GM12878 (cell line): ENCODE data around the gene TOLLIP. TPM values are rescaled to one million over a fixed set of nuclear protein-coding genes. Genes with fewer than 3 reads are reported as not detected.

ENCODE experiments used
- ATF7 ChIP-seq: fragments of 450-650 bp; IDR thresholded peaks from 2 replicates; pipeline ENCODE4 v1.6.1; 2016; ENCODE audit warnings: low read depth, mild to moderate bottlenecking
- E2F4 ChIP-seq: IDR thresholded peaks from 2 replicates; pipeline ENCODE4 v1.6.1; 2012; ENCODE audit warnings: low read depth, low read length, improper control_type of control experiment
- EGR1 ChIP-seq, 2 experiments: IDR thresholded peaks; 1 replicate in 1 of 2; 2 replicates in 1 of 2; pipeline ENCODE4 v1.6.1; 2011 to 2012; ENCODE audit warnings: low read depth in 2 of 2, low read length in 2 of 2, borderline replicate concordance in 1 of 2, mild to moderate bottlenecking in 1 of 2, moderate library complexity in 1 of 2
- ESRRA ChIP-seq: IDR thresholded peaks from 2 replicates; pipeline ENCODE4 v1.6.1; 2012; ENCODE audit warnings: mild to moderate bottlenecking, low read length, improper control_type of control experiment
- EZH2 ChIP-seq: IDR thresholded peaks from 2 replicates; pipeline ENCODE4 v1.6.1; 2012; ENCODE audit warnings: low read depth, mild to moderate bottlenecking, control low read depth, inconsistent platforms, low read length, borderline replicate concordance; ENCODE audit not compliant: control insufficient read depth
- GABPA ChIP-seq: IDR thresholded peaks from 2 replicates; pipeline ENCODE4 v1.6.1; 2014; ENCODE audit warnings: antibody characterized with exemption, low read depth, mild to moderate bottlenecking, inconsistent platforms
- MXI1 ChIP-seq: fragments of 150-350 bp; IDR thresholded peaks from 2 replicates; pipeline ENCODE4 v1.6.1; 2011; ENCODE audit warnings: low read depth, mild to moderate bottlenecking, inconsistent platforms, low read length, improper control_type of control experiment
- NFYA ChIP-seq: IDR thresholded peaks from 2 replicates; pipeline ENCODE4 v1.6.1; 2011; ENCODE audit warnings: low read depth, mild to moderate bottlenecking, low read length, improper control_type of control experiment, borderline replicate concordance
- NR2F1 ChIP-seq: fragments of 450-650 bp; conservative IDR thresholded peaks from 2 replicates; pipeline ENCODE4 v1.6.1; 2017; ENCODE audit warnings: mild to moderate bottlenecking
- RAD21 ChIP-seq: IDR thresholded peaks from 2 replicates; pipeline ENCODE4 v1.6.1; 2011; ENCODE audit warnings: mild to moderate bottlenecking, low read depth, low read length, moderate library complexity; ENCODE audit not compliant: insufficient read depth
- SIX5 ChIP-seq: IDR thresholded peaks from 2 replicates; pipeline ENCODE4 v1.6.1; 2011; ENCODE audit warnings: mild to moderate bottlenecking, low read depth, low read length, moderate library complexity; ENCODE audit not compliant: severe bottlenecking
- SMC3 ChIP-seq: IDR thresholded peaks from 2 replicates; pipeline ENCODE4 v1.6.1; 2011; ENCODE audit warnings: low read length, improper control_type of control experiment, borderline replicate concordance
- SREBF1 ChIP-seq: IDR thresholded peaks from 2 replicates; pipeline ENCODE4 v1.6.1; 2012; ENCODE audit warnings: mild to moderate bottlenecking, low read length
- SREBF2 ChIP-seq: IDR thresholded peaks from 2 replicates; pipeline ENCODE4 v1.6.1; 2012; ENCODE audit warnings: mild to moderate bottlenecking, low read length
- SUPT20H ChIP-seq: IDR thresholded peaks from 2 replicates; pipeline ENCODE4 v1.6.1; 2011; ENCODE audit warnings: low read depth, mild to moderate bottlenecking, low read length, moderate library complexity, borderline replicate concordance; ENCODE audit not compliant: control insufficient read depth
- TBL1XR1 ChIP-seq: IDR thresholded peaks from 2 replicates; pipeline ENCODE4 v1.6.1; 2012; ENCODE audit warnings: low read depth, low read length, improper control_type of control experiment
- WRNIP1 ChIP-seq: IDR thresholded peaks from 2 replicates; pipeline ENCODE4 v1.6.1; 2011; ENCODE audit warnings: low read depth, low read length, improper control_type of control experiment, borderline replicate concordance
- ZNF207 ChIP-seq: fragments of 450-650 bp; IDR thresholded peaks from 2 replicates; pipeline ENCODE4 v1.6.1; 2014; ENCODE audit warnings: antibody characterized with exemption, mild to moderate bottlenecking, borderline replicate concordance
- polyA plus RNA-seq, 11 experiments: library from polyadenylated mRNA; depleted of rRNA in 4 of 11; unstranded in 6 of 11; stranded (reverse) in 5 of 11; fragments of >200 nt; fragmentation: Nextera tagmentation in 4 of 11; fragmentation: Illumina TruSeq in 1 of 11; extraction: Ambion mirVana in 4 of 11; extraction: Trizol in 1 of 11; gene quantifications; 1 replicate in 1 of 11; 2 replicates in 10 of 11; pipeline versions ENCODE4 v1.2.1 to v1.2.3, GENCODE V29; 2011 to 2016; ENCODE audit warnings: inconsistent platforms in 2 of 11, missing spikeins in 2 of 11, low read depth in 1 of 11
- total RNA-seq, 4 experiments: library from RNA; depleted of rRNA in 3 of 4; stranded (reverse); fragments of >200 nt in 3 of 4; fragmentation: Illumina TruSeq in 1 of 4; extraction: Trizol in 1 of 4; gene quantifications; 2 replicates each; pipeline versions ENCODE4 v1.2.1 to v1.2.3, GENCODE V29; 2013 to 2021
- TF ChIP-seq, protein P1 (sequence below): fragments of 450-650 bp; IDR thresholded peaks from 2 replicates; pipeline ENCODE4 v1.6.1; 2017; ENCODE audit warnings: antibody characterized with exemption, mild to moderate bottlenecking, moderate library complexity
- TF ChIP-seq, protein P2 (sequence below): fragments of 450-650 bp; IDR thresholded peaks from 2 replicates; pipeline ENCODE4 v1.6.1; 2017; ENCODE audit warnings: mild to moderate bottlenecking, moderate library complexity
- TF ChIP-seq, protein P3 (sequence below): fragments of 450-650 bp; IDR thresholded peaks from 2 replicates; pipeline ENCODE4 v1.6.1; 2017; ENCODE audit warnings: borderline replicate concordance

The TOLLIP gene
- total and polyA plus RNA-seq, 10 of the 15 experiments (the other 5 are each of a cell fraction or from before 2014, with no cell fraction given), result 0.47 to 39.5 (median 21.6) TPM

- TF ChIP-seq, protein P1, sequence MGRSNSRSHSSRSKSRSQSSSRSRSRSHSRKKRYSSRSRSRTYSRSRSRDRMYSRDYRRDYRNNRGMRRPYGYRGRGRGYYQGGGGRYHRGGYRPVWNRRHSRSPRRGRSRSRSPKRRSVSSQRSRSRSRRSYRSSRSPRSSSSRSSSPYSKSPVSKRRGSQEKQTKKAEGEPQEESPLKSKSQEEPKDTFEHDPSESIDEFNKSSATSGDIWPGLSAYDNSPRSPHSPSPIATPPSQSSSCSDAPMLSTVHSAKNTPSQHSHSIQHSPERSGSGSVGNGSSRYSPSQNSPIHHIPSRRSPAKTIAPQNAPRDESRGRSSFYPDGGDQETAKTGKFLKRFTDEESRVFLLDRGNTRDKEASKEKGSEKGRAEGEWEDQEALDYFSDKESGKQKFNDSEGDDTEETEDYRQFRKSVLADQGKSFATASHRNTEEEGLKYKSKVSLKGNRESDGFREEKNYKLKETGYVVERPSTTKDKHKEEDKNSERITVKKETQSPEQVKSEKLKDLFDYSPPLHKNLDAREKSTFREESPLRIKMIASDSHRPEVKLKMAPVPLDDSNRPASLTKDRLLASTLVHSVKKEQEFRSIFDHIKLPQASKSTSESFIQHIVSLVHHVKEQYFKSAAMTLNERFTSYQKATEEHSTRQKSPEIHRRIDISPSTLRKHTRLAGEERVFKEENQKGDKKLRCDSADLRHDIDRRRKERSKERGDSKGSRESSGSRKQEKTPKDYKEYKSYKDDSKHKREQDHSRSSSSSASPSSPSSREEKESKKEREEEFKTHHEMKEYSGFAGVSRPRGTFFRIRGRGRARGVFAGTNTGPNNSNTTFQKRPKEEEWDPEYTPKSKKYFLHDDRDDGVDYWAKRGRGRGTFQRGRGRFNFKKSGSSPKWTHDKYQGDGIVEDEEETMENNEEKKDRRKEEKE, result no peak
- TF ChIP-seq NFYA, result no peak
- TF ChIP-seq TBL1XR1, result no peak
- TF ChIP-seq SIX5, result no peak
- no peak for TF ChIP-seq ZNF207
- no peak for TF ChIP-seq SREBF2
- TF ChIP-seq E2F4, result no peak
- TF ChIP-seq, protein P2, sequence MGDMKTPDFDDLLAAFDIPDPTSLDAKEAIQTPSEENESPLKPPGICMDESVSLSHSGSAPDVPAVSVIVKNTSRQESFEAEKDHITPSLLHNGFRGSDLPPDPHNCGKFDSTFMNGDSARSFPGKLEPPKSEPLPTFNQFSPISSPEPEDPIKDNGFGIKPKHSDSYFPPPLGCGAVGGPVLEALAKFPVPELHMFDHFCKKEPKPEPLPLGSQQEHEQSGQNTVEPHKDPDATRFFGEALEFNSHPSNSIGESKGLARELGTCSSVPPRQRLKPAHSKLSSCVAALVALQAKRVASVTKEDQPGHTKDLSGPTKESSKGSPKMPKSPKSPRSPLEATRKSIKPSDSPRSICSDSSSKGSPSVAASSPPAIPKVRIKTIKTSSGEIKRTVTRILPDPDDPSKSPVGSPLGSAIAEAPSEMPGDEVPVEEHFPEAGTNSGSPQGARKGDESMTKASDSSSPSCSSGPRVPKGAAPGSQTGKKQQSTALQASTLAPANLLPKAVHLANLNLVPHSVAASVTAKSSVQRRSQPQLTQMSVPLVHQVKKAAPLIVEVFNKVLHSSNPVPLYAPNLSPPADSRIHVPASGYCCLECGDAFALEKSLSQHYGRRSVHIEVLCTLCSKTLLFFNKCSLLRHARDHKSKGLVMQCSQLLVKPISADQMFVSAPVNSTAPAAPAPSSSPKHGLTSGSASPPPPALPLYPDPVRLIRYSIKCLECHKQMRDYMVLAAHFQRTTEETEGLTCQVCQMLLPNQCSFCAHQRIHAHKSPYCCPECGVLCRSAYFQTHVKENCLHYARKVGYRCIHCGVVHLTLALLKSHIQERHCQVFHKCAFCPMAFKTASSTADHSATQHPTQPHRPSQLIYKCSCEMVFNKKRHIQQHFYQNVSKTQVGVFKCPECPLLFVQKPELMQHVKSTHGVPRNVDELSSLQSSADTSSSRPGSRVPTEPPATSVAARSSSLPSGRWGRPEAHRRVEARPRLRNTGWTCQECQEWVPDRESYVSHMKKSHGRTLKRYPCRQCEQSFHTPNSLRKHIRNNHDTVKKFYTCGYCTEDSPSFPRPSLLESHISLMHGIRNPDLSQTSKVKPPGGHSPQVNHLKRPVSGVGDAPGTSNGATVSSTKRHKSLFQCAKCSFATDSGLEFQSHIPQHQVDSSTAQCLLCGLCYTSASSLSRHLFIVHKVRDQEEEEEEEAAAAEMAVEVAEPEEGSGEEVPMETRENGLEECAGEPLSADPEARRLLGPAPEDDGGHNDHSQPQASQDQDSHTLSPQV, result no peak
- TF ChIP-seq, protein P3, sequence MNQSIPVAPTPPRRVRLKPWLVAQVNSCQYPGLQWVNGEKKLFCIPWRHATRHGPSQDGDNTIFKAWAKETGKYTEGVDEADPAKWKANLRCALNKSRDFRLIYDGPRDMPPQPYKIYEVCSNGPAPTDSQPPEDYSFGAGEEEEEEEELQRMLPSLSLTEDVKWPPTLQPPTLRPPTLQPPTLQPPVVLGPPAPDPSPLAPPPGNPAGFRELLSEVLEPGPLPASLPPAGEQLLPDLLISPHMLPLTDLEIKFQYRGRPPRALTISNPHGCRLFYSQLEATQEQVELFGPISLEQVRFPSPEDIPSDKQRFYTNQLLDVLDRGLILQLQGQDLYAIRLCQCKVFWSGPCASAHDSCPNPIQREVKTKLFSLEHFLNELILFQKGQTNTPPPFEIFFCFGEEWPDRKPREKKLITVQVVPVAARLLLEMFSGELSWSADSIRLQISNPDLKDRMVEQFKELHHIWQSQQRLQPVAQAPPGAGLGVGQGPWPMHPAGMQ, result no peak
- TF ChIP-seq ESRRA, result no peak
- TF ChIP-seq SREBF1, result no peak
- no peak for TF ChIP-seq GABPA
- TF ChIP-seq ATF7, result no peak
- TF ChIP-seq RAD21, result no peak
- no peak for TF ChIP-seq SUPT20H
- TF ChIP-seq NR2F1, result no peak
- no peak for TF ChIP-seq SMC3
- peak in 1 of 2 experiments; percentile 49; a peak in 1 of 3 replicates for TF ChIP-seq EGR1 (IDR thresholded peaks at IDR 0.05; ENCODE audit: borderline replicate concordance in 1 of 2, low read depth in 2 of 2, low read length in 2 of 2)
- TF ChIP-seq MXI1, result no peak; the same call in 1 of the 2 replicates
- TF ChIP-seq EZH2, result no peak
- no peak for TF ChIP-seq WRNIP1
Observed at GRCh38 chr11:1308743-1309497, 512 bp downstream of the TOLLIP start (continued).
